ENCODE data around the gene LCMT1. TPM values are rescaled to one million over a fixed set of nuclear protein-coding genes. Genes with fewer than 3 reads are reported as not detected.

LCMT1 gene
- total RNA-seq, 1 experiment from 2014 or later = 86.3 TPM

DNA sequence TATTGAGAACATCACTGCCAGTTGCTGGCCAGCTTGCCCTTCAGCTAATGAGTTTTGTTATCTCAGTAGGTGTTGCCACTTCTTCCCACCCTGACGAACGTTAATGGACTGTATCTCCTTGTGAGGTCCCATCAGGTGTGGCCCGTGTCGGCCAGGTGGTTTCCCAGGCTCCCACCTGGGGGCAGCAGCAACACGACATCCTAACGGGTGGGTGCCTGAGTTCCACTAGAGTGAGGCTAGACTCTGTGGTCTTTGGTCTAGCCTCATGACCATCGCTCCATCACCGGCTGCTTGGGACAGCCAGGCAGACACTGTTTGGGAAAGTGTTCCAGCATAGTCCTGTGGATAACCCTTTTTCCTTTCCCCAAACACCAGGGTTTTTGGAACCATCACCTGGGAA lies 45.6 kb upstream of the LCMT1 start (continued):
- TF ChIP-seq, protein P1, sequence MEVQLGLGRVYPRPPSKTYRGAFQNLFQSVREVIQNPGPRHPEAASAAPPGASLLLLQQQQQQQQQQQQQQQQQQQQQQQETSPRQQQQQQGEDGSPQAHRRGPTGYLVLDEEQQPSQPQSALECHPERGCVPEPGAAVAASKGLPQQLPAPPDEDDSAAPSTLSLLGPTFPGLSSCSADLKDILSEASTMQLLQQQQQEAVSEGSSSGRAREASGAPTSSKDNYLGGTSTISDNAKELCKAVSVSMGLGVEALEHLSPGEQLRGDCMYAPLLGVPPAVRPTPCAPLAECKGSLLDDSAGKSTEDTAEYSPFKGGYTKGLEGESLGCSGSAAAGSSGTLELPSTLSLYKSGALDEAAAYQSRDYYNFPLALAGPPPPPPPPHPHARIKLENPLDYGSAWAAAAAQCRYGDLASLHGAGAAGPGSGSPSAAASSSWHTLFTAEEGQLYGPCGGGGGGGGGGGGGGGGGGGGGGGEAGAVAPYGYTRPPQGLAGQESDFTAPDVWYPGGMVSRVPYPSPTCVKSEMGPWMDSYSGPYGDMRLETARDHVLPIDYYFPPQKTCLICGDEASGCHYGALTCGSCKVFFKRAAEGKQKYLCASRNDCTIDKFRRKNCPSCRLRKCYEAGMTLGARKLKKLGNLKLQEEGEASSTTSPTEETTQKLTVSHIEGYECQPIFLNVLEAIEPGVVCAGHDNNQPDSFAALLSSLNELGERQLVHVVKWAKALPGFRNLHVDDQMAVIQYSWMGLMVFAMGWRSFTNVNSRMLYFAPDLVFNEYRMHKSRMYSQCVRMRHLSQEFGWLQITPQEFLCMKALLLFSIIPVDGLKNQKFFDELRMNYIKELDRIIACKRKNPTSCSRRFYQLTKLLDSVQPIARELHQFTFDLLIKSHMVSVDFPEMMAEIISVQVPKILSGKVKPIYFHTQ (CRISPR knock-in tag; IDR thresholded peaks at IDR 0.05) = no peak
- no peak for TF ChIP-seq ZBTB21 (CRISPR knock-in tag; IDR thresholded peaks at IDR 0.05; ENCODE audit: borderline replicate concordance)
- TF ChIP-seq MYBL2 (CRISPR knock-in tag; IDR thresholded peaks at IDR 0.05) = no peak
- TF ChIP-seq MAX (CRISPR knock-in tag; IDR thresholded peaks at IDR 0.05) = no peak
- no peak for TF ChIP-seq MLX (CRISPR knock-in tag; IDR thresholded peaks at IDR 0.05)
- no peak for TF ChIP-seq ZBTB43 (CRISPR knock-in tag; IDR thresholded peaks at IDR 0.05)
- TF ChIP-seq, protein P2, sequence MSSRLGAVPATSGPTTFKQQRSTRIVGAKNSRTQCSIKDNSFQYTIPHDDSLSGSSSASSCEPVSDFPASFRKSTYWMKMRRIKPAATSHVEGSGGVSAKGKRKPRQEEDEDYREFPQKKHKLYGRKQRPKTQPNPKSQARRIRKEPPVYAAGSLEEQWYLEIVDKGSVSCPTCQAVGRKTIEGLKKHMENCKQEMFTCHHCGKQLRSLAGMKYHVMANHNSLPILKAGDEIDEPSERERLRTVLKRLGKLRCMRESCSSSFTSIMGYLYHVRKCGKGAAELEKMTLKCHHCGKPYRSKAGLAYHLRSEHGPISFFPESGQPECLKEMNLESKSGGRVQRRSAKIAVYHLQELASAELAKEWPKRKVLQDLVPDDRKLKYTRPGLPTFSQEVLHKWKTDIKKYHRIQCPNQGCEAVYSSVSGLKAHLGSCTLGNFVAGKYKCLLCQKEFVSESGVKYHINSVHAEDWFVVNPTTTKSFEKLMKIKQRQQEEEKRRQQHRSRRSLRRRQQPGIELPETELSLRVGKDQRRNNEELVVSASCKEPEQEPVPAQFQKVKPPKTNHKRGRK (CRISPR knock-in tag; IDR thresholded peaks at IDR 0.05; ENCODE audit: borderline replicate concordance) = no peak

DNA sequence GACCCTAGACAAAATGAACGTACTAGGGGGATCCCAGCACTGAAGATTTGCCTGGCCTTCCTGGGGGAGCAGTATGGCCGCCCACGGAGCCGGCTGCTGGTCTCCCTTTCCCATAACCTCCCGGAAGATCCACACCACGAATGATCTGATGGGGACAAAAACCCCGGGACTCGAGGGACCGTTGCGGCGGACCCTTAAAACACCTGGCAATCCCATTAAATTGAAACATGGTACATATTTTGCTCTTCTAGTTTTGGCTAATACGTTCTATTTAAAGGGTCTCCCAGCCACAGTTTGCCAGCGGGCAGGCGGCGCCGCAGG lies 45.2 kb upstream of the LCMT1 start:
- peaks cover 32% of the 10 kb centered on the region for H3K27me3 Mint-ChIP-seq (ENCODE audit: low read depth)
- ATAC-seq (no peak), DNase-seq (ENCODE audit: low spot score) (no peak)
- peak overlapping the region; percentile 64 for H3K4me3 Mint-ChIP-seq
- peaks cover 15% of the 10 kb centered on the region for H3K4me1 Mint-ChIP-seq
- no peak for TF ChIP-seq JAZF1 (CRISPR knock-in tag; IDR thresholded peaks at IDR 0.05)
- TF ChIP-seq NR2C2 (CRISPR knock-in tag; IDR thresholded peaks at IDR 0.05) = no peak
- TF ChIP-seq ERG (CRISPR knock-in tag; IDR thresholded peaks at IDR 0.05) = no peak
- TF ChIP-seq, protein P3, sequence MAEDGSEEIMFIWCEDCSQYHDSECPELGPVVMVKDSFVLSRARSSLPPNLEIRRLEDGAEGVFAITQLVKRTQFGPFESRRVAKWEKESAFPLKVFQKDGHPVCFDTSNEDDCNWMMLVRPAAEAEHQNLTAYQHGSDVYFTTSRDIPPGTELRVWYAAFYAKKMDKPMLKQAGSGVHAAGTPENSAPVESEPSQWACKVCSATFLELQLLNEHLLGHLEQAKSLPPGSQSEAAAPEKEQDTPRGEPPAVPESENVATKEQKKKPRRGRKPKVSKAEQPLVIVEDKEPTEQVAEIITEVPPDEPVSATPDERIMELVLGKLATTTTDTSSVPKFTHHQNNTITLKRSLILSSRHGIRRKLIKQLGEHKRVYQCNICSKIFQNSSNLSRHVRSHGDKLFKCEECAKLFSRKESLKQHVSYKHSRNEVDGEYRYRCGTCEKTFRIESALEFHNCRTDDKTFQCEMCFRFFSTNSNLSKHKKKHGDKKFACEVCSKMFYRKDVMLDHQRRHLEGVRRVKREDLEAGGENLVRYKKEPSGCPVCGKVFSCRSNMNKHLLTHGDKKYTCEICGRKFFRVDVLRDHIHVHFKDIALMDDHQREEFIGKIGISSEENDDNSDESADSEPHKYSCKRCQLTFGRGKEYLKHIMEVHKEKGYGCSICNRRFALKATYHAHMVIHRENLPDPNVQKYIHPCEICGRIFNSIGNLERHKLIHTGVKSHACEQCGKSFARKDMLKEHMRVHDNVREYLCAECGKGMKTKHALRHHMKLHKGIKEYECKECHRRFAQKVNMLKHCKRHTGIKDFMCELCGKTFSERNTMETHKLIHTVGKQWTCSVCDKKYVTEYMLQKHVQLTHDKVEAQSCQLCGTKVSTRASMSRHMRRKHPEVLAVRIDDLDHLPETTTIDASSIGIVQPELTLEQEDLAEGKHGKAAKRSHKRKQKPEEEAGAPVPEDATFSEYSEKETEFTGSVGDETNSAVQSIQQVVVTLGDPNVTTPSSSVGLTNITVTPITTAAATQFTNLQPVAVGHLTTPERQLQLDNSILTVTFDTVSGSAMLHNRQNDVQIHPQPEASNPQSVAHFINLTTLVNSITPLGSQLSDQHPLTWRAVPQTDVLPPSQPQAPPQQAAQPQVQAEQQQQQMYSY (CRISPR knock-in tag; IDR thresholded peaks at IDR 0.05) = no peak
- TF ChIP-seq ZNF671 (CRISPR knock-in tag; IDR thresholded peaks at IDR 0.05) = no peak
- no peak for TF ChIP-seq E2F4 (CRISPR knock-in tag; IDR thresholded peaks at IDR 0.05; ENCODE audit: borderline replicate concordance, low read depth)
- TF ChIP-seq USF2 (CRISPR knock-in tag; IDR thresholded peaks at IDR 0.05) = no peak
- no peak for TF ChIP-seq ZNF138 (CRISPR knock-in tag; conservative IDR thresholded peaks at IDR 0.05)
- H3K27ac Mint-ChIP-seq = no peak overlapping the region
- no peaks in the 10 kb centered on the region for H3K9me3 Mint-ChIP-seq
- CTCF ChIA-PET = interaction anchor here (0.6 to 2.7 kb wide), 7 partner anchors 41 to 1579 kb away, joined by 3 to 20 read pairs (median 3); partner anchors contain the start of genes ARHGAP17 and LCMT1
- POLR2A ChIA-PET = interaction anchor here (0.6 to 1.6 kb wide), 4 partner anchors 24 to 46 kb away, joined by 3 to 6 read pairs (median 4); partner anchors contain the start of gene LCMT1
- H3K36me3 Mint-ChIP-seq = no peaks in the 10 kb centered on the region
